GM10266 (cell line): ENCODE results near the gene ZBTB7B.

ENCODE experiments used
- DNase-seq: peaks from one replicate; pipeline ENCODE4 v3.0.0; 2012; ENCODE audit errors: extremely low spot score
- CTCF ChIP-seq: IDR thresholded peaks from 2 replicates; pipeline ENCODE4 v1.5.1; 2012; ENCODE audit warnings: mild to moderate bottlenecking, low read depth; ENCODE audit not compliant: control insufficient read depth, insufficient read depth; ENCODE audit errors: missing control alignments

The ZBTB7B gene

GRCh38 chr1:155032886-155033285 is 30.3 kb downstream of the ZBTB7B start:
- no peak for TF ChIP-seq CTCF
- DNase-seq = no peak

GRCh38 chr1:155033524-155033923 is 30.9 kb downstream of the ZBTB7B start, which contains the start of the genes DCST1 and DCST2:
Gene DCST1 (plus strand): TSS chr1:155033824. CDS start chr1:155034037, 213 bp downstream.
Gene DCST2 (minus strand): TSS chr1:155033781. CDS start chr1:155033701, 80 bp downstream.
- no peak for TF ChIP-seq CTCF
- no peak for DNase-seq

GRCh38 chr1:155034318-155035208 is 32.0 kb downstream of the ZBTB7B start:
- no peak for TF ChIP-seq CTCF
- DNase-seq = no peak

GRCh38 chr1:155035936-155036335 is 33.3 kb downstream of the ZBTB7B start:
- no peak for TF ChIP-seq CTCF
- no peak for DNase-seq

- no peak for DNase-seq
- TF ChIP-seq CTCF = no peak
Observed at GRCh38 chr1:155037043-155037442, 34.4 kb downstream of the ZBTB7B start.

GRCh38 chr1:155037851-155038441 is 35.3 kb downstream of the ZBTB7B start:
- no peak for DNase-seq
- TF ChIP-seq CTCF = no peak
